HG02870 (cell line): Measurements from ENCODE around the gene KDELR1.
A peak's percentile ranks its signal among the peaks of the same experiment; 100 is the strongest.
"Not testable (repeated sequence)": the region's sequence is repeated elsewhere in the genome, so short reads cannot be mapped to it uniquely, and the experiment has no call there.

Experiments used
- ATAC-seq: cut with Tn5 transposase; IDR thresholded peaks from one replicate; pipeline ENCODE4 v1.9.1; 2021; ENCODE audit warnings: mild to moderate bottlenecking, moderate library complexity; ENCODE audit not compliant: unreplicated experiment

The KDELR1 gene

GRCh38 chr19:48372904-48373303, 18.4 kb downstream of the KDELR1 start:
- ATAC-seq = no peak

- not testable (repeated sequence) for ATAC-seq
These were observed 19.6 kb downstream of the KDELR1 start for GRCh38 chr19:48371771-48372170.

GRCh38 chr19:48371367-48371766, 20.0 kb downstream of the KDELR1 start:
- ATAC-seq = no peak

GRCh38 chr19:48370955-48371354, 20.4 kb downstream of the KDELR1 start:
- ATAC-seq = no peak

GRCh38 chr19:48368936-48369335, 22.4 kb downstream of the KDELR1 start:
- ATAC-seq = no peak

- ATAC-seq = no peak
These were observed 23.5 kb downstream of the KDELR1 start for GRCh38 chr19:48367855-48368254.

GRCh38 chr19:48365602-48366001, 25.7 kb downstream of the KDELR1 start:
- no peak for ATAC-seq

GRCh38 chr19:48364598-48365348, 26.6 kb downstream of the KDELR1 start:
- no peak for ATAC-seq

- ATAC-seq = peak; percentile 84
These were observed 27.3 kb downstream of the KDELR1 start, which contains the start of the genes SYNGR4 and TMEM143 for GRCh38 chr19:48363810-48364597. Gene SYNGR4 (plus strand): TSS chr19:48364367. CDS start chr19:48365843, 1,476 bp downstream. Gene TMEM143 (minus strand): TSS chr19:48363940. CDS start chr19:48363920, 20 bp downstream.

GRCh38 chr19:48363500-48363809, 27.9 kb downstream of the KDELR1 start:
- ATAC-seq = peak; percentile 1

GRCh38 chr19:48362716-48363499, 28.4 kb downstream of the KDELR1 start:
- peak; percentile 41 for ATAC-seq

GRCh38 chr19:48361912-48362311, 29.4 kb downstream of the KDELR1 start:
- no peak for ATAC-seq

- ATAC-seq = no peak
These were observed 32.2 kb downstream of the KDELR1 start for GRCh38 chr19:48359123-48359522.

GRCh38 chr19:48355365-48355954, 35.9 kb downstream of the KDELR1 start:
- no peak for ATAC-seq

GRCh38 chr19:48354332-48354992, 36.9 kb downstream of the KDELR1 start:
- ATAC-seq = no peak

GRCh38 chr19:48353677-48354076, 37.7 kb downstream of the KDELR1 start:
- no peak for ATAC-seq

- ATAC-seq = no peak
These were observed 40.0 kb downstream of the KDELR1 start for GRCh38 chr19:48351341-48351752.

GRCh38 chr19:48350856-48351255, 40.5 kb downstream of the KDELR1 start:
- no peak for ATAC-seq

GRCh38 chr19:48348737-48349136, 42.6 kb downstream of the KDELR1 start:
- no peak for ATAC-seq

GRCh38 chr19:48348045-48348444, 43.3 kb downstream of the KDELR1 start:
- ATAC-seq = no peak
